ENCODE results near the gene PAAF1.

The PAAF1 gene

DNA sequence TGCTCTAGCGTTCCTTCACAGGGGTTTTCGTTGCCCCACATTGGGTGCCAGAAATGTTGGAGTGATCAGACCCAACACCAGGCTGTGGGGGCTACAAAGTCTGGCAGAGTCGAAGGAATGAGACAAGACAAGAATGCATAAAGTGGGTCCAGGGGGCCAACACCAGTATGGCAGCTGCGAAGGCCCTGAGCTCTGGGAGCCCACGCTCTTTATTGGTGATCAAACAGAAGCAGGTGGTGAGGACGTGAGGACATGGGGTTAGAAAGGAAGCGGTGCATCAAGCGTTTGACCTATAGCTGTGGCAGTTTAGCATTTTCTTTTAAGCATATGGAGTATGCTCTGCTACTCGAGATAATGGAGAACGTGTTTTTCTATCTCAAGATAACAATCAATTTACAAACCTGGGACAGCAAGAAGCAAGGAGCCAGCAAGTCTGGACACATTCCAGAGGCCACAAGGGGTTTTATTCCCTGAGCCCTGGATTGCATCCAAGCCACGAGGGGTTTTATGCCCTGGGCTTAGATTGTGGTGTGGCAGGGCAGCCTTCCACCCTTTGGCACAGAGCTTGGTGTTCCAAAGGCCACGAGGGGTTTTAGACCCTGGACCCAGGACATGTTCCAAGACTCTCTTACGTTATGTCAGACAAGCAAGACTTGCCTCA is 70.1 kb downstream of the PAAF1 start:
- Mint-ChIP-seq H3K9me3 (ENCODE audit: low read depth) (no peaks in the 10 kb centered on the region), H3K4me3 (no peak overlapping the region), H3K27ac (no peak overlapping the region), H3K27me3 (no peaks in the 10 kb centered on the region), H3K36me3 (peaks cover 2% of the 10 kb centered on the region), H3K4me1 (ENCODE audit: low read depth) (no peaks in the 10 kb centered on the region)

DNA sequence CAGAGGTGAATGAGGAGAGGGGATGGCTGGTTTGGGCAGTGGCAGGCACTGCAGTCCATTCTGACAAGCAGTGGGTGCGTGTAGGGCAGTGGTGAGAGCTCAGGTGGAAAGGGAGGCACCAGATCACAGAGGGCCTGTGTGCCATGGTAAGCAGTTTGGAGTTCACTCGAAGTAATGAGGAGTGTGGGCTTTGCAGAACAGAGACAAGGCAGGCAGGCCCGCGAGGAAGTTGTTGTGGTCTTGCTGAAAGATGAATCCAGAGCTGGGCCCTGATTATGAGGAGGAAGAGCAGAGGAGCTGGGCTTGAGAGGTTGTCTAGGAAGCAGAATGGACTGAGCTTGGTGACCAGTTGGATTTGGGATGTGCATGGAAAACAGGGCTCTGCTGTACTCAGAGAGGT is 72.4 kb downstream of the PAAF1 start:
- no peaks in the 10 kb centered on the region for H3K9me3 Mint-ChIP-seq (ENCODE audit: low read depth)
- no peak overlapping the region for H3K27ac Mint-ChIP-seq
- H3K36me3 Mint-ChIP-seq, result peaks cover 2% of the 10 kb centered on the region
- no peaks in the 10 kb centered on the region for H3K4me1 Mint-ChIP-seq (ENCODE audit: low read depth)
- no peaks in the 10 kb centered on the region for H3K27me3 Mint-ChIP-seq
- H3K4me3 Mint-ChIP-seq, result no peak overlapping the region

DNA sequence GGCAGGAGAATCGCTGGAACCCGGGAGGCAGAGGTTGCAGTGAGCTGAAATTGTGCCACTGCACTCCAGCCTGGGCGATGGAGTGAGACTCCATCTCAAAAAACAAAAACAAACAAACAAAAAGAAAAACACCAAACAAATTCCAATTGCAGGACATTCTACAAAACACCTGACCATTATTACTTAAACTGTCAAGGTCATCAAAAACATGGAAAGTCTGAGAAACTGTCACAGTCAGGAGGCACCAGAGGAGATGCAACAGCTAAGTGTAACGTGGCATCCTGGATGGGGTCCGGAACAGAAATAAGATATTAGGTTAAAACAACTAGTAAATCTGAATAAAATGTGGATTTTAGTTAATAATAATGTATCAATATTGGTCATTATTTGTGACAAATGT is 73.1 kb downstream of the PAAF1 start:
- Mint-ChIP-seq H3K36me3 (peaks cover 2% of the 10 kb centered on the region), H3K9me3 (ENCODE audit: low read depth) (no peaks in the 10 kb centered on the region), H3K4me1 (ENCODE audit: low read depth) (no peaks in the 10 kb centered on the region), H3K4me3 (no peak overlapping the region), H3K27me3 (no peaks in the 10 kb centered on the region), H3K27ac (no peak overlapping the region)

GRCh38 chr11:73950869-73951710 is 74.3 kb downstream of the PAAF1 start, which contains the start of gene DNAJB13:
Gene DNAJB13 (plus strand): TSS chr11:73951026. CDS start chr11:73951070, 44 bp downstream.
- no peak within 1 kb of the TSS for H3K27ac Mint-ChIP-seq
- H3K36me3 Mint-ChIP-seq, result peaks cover 2% of the 10 kb centered on the region
- H3K4me3 Mint-ChIP-seq, result no peak within 1 kb of the TSS
- H3K4me1 Mint-ChIP-seq (ENCODE audit: low read depth), result peaks cover under 1% of the 10 kb centered on the region
- H3K9me3 Mint-ChIP-seq (ENCODE audit: low read depth), result no peaks in the 10 kb centered on the region
- H3K27me3 Mint-ChIP-seq, result peaks cover 1% of the 10 kb centered on the region

GRCh38 chr11:73951797-73952196 is 75.0 kb downstream of the PAAF1 start:
- H3K4me3 Mint-ChIP-seq, result no peak overlapping the region
- H3K36me3 Mint-ChIP-seq, result peaks cover 2% of the 10 kb centered on the region
- peaks cover 2% of the 10 kb centered on the region for H3K4me1 Mint-ChIP-seq (ENCODE audit: low read depth)
- H3K27ac Mint-ChIP-seq, result no peak overlapping the region
- H3K9me3 Mint-ChIP-seq (ENCODE audit: low read depth), result no peaks in the 10 kb centered on the region
- H3K27me3 Mint-ChIP-seq, result peaks cover 6% of the 10 kb centered on the region

- Mint-ChIP-seq H3K9me3 (ENCODE audit: low read depth) (no peaks in the 10 kb centered on the region), H3K4me3 (peak overlapping the region; percentile 20), H3K27ac (no peak overlapping the region), H3K36me3 (no peaks in the 10 kb centered on the region), H3K27me3 (peaks cover 6% of the 10 kb centered on the region), H3K4me1 (ENCODE audit: low read depth) (peaks cover 4% of the 10 kb centered on the region)
Observed at GRCh38 chr11:73956876-73957653, 80.3 kb downstream of the PAAF1 start.

DNA sequence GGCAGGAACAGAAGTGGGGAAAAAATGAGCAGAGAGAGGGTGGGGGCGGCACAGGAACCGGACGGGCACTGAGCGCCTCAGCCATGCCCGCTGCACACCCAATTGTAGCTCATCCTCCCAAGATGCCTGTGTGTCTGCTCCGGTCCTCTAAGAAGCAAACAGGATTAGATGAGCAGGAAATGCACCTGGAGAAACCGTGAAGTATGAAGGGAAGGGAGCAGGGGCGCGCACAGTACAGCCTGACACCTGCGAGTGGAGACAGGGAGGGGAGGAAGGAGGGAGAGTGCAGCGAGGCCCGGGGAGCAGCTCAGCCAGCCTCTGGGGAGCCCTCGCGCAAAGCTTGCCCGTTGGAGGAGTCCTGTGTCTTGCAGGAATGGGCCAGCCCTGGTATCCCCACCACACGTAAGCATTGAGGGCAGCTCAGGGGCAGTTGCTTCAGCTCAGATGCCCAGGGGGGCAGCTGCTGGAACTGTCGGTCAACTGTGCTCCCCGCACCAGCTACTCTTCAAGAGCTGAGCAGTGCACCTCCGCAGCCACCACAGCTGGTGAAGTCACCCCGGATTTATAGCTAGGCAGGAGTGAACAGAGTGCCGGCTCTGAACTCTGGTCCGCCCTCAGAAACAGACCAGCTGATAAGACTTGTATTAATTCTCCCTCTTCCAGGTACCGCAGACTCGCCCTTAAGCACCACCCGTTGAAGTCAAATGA is 81.0 kb downstream of the PAAF1 start:
- peaks cover 4% of the 10 kb centered on the region for H3K4me1 Mint-ChIP-seq (ENCODE audit: low read depth)
- H3K36me3 Mint-ChIP-seq, result no peaks in the 10 kb centered on the region
- no peaks in the 10 kb centered on the region for H3K9me3 Mint-ChIP-seq (ENCODE audit: low read depth)
- H3K27me3 Mint-ChIP-seq, result peaks cover 6% of the 10 kb centered on the region
- no peak overlapping the region for H3K27ac Mint-ChIP-seq
- H3K4me3 Mint-ChIP-seq, result peak overlapping the region; percentile 20

- Mint-ChIP-seq H3K36me3 (no peaks in the 10 kb centered on the region), H3K27me3 (peaks cover 6% of the 10 kb centered on the region), H3K27ac (no peak overlapping the region), H3K9me3 (ENCODE audit: low read depth) (no peaks in the 10 kb centered on the region), H3K4me1 (ENCODE audit: low read depth) (peaks cover 4% of the 10 kb centered on the region), H3K4me3 (no peak overlapping the region)
Observed at GRCh38 chr11:73958521-73959141, 81.8 kb downstream of the PAAF1 start.

GRCh38 chr11:73961321-73961720 is 84.5 kb downstream of the PAAF1 start:
- no peaks in the 10 kb centered on the region for H3K9me3 Mint-ChIP-seq (ENCODE audit: low read depth)
- H3K4me1 Mint-ChIP-seq (ENCODE audit: low read depth), result peaks cover 22% of the 10 kb centered on the region
- H3K27ac Mint-ChIP-seq, result no peak overlapping the region
- H3K4me3 Mint-ChIP-seq, result no peak overlapping the region
- H3K27me3 Mint-ChIP-seq, result peaks cover 3% of the 10 kb centered on the region
- no peaks in the 10 kb centered on the region for H3K36me3 Mint-ChIP-seq

DNA sequence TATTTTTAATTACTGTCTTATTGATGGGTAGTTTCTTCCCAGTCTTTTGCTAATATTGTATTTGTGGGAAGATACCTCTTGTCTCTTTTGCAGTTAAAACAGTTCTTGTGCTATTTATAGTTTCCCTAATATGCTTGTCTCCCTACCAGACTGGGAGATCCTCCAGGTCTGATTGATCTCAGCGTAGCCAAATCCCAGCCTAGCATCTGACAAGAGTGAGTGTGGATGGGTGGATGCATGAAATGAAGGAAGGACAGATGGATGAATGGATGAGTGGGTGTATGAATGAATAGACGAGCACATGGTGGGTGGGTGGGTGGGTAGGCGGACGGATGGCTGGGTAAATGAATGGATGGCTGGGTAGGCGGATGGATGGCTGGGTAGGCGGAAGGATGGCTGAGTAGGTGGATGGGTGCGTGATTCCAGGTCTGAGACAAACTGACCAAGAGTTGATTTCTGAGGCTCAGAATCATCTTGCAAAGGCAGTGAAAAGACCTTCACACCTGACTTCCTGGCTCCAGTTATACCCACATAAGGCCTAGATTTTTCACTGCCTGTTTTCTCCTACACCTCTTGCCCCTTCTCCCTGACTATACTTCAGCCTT is 85.4 kb downstream of the PAAF1 start:
- Mint-ChIP-seq H3K9me3 (ENCODE audit: low read depth) (no peaks in the 10 kb centered on the region), H3K36me3 (no peaks in the 10 kb centered on the region), H3K27me3 (no peaks in the 10 kb centered on the region), H3K4me1 (ENCODE audit: low read depth) (peaks cover 23% of the 10 kb centered on the region), H3K27ac (no peak overlapping the region), H3K4me3 (no peak overlapping the region)

- Mint-ChIP-seq H3K27me3 (no peaks in the 10 kb centered on the region), H3K9me3 (ENCODE audit: low read depth) (no peaks in the 10 kb centered on the region), H3K4me1 (ENCODE audit: low read depth) (peaks cover 37% of the 10 kb centered on the region), H3K4me3 (no peak overlapping the region), H3K36me3 (no peaks in the 10 kb centered on the region), H3K27ac (no peak overlapping the region)
Observed at GRCh38 chr11:73963861-73964260, 87.1 kb downstream of the PAAF1 start.

- H3K27me3 Mint-ChIP-seq, result no peaks in the 10 kb centered on the region
- no peaks in the 10 kb centered on the region for H3K36me3 Mint-ChIP-seq
- H3K4me1 Mint-ChIP-seq (ENCODE audit: low read depth), result peaks cover 51% of the 10 kb centered on the region
- no peaks in the 10 kb centered on the region for H3K9me3 Mint-ChIP-seq (ENCODE audit: low read depth)
- no peak overlapping the region for H3K4me3 Mint-ChIP-seq
- H3K27ac Mint-ChIP-seq, result no peak overlapping the region
Observed at GRCh38 chr11:73965076-73965763, 88.4 kb downstream of the PAAF1 start.

GRCh38 chr11:73965764-73966121 is 88.9 kb downstream of the PAAF1 start:
- peaks cover 55% of the 10 kb centered on the region for H3K4me1 Mint-ChIP-seq (ENCODE audit: low read depth)
- no peaks in the 10 kb centered on the region for H3K36me3 Mint-ChIP-seq
- H3K27ac Mint-ChIP-seq, result no peak overlapping the region
- H3K27me3 Mint-ChIP-seq, result no peaks in the 10 kb centered on the region
- no peaks in the 10 kb centered on the region for H3K9me3 Mint-ChIP-seq (ENCODE audit: low read depth)
- no peak overlapping the region for H3K4me3 Mint-ChIP-seq

Measured in activated naive CD8-positive, alpha-beta T cell (primary cell).